Mucosa of rectum (tissue), 2 donors: ENCODE data around the gene UPP2.

Source experiments
- H3K27ac ChIP-seq, 2 donors: one replicate each; pipeline ENCODE4 v1.7.0; 2013; ENCODE audit warnings: inconsistent platforms in 2 of 2, low read depth in 2 of 2, low read length in 2 of 2
- H3K27me3 ChIP-seq, 2 donors: one replicate each; pipeline ENCODE4 v1.7.0; 2013; ENCODE audit warnings: low read length in 2 of 2; ENCODE audit not compliant: control insufficient read depth in 2 of 2, insufficient read depth in 2 of 2
- H3K36me3 ChIP-seq, 2 donors: one replicate each; pipeline ENCODE4 v1.7.0; 2013; ENCODE audit warnings: low read length in 2 of 2; ENCODE audit not compliant: control insufficient read depth in 2 of 2, insufficient read depth in 2 of 2
- H3K4me1 ChIP-seq, 2 donors: one replicate each; pipeline ENCODE4 v1.7.0; 2013; ENCODE audit warnings: low read length in 2 of 2, mild to moderate bottlenecking in 1 of 2; ENCODE audit not compliant: control insufficient read depth in 2 of 2, insufficient read depth in 2 of 2
- H3K4me3 ChIP-seq, 2 donors: one replicate each; pipeline ENCODE4 v1.7.0; 2013; ENCODE audit warnings: low read length in 2 of 2
- H3K9ac ChIP-seq, 2 donors: one replicate each; pipeline ENCODE4 v1.7.0; 2013; ENCODE audit warnings: low read length in 2 of 2, low read depth in 1 of 2, mild to moderate bottlenecking in 1 of 2
- H3K9me3 ChIP-seq, 2 donors: one replicate each; pipeline ENCODE4 v1.7.0; 2013; ENCODE audit warnings: low read length in 2 of 2; ENCODE audit not compliant: control insufficient read depth in 2 of 2
- donor health status: healthy.
- donor health status: Normal muscosa, but diverticular disease.

The UPP2 gene

GRCh38 chr2:158124896-158125295, 23.2 kb downstream of the UPP2 start:
- no peaks in the 10 kb centered on the region for H3K36me3 ChIP-seq
- H3K27me3 ChIP-seq: no peaks in the 10 kb centered on the region
- H3K9ac ChIP-seq: no peak overlapping the region
- no peaks in the 10 kb centered on the region for H3K9me3 ChIP-seq
- peaks cover 15 to 43% of the 10 kb centered on the region in 2 donors for H3K4me1 ChIP-seq
- no peak overlapping the region for H3K27ac ChIP-seq
- no peak overlapping the region for H3K4me3 ChIP-seq

GRCh38 chr2:158125756-158126498, 24.3 kb downstream of the UPP2 start:
- no peak overlapping the region for H3K27ac ChIP-seq
- H3K36me3 ChIP-seq: no peaks in the 10 kb centered on the region
- H3K9me3 ChIP-seq: no peaks in the 10 kb centered on the region
- no peak overlapping the region for H3K9ac ChIP-seq
- H3K27me3 ChIP-seq: no peaks in the 10 kb centered on the region
- no peak overlapping the region for H3K4me3 ChIP-seq
- H3K4me1 ChIP-seq: peaks cover 19 to 50% of the 10 kb centered on the region in 2 donors

GRCh38 chr2:158127380-158127804, 25.7 kb downstream of the UPP2 start:
- Histone ChIP-seq H3K9me3 (no peaks in the 10 kb centered on the region), H3K27ac (peak overlapping the region in 1 of 2 donors; percentile 57), H3K36me3 (no peaks in the 10 kb centered on the region), H3K27me3 (no peaks in the 10 kb centered on the region), H3K9ac (no peak overlapping the region), H3K4me3 (no peak overlapping the region), H3K4me1 (peaks cover 25 to 63% of the 10 kb centered on the region in 2 donors)

GRCh38 chr2:158128168-158128973, 26.7 kb downstream of the UPP2 start:
- no peaks in the 10 kb centered on the region for H3K36me3 ChIP-seq
- H3K27ac ChIP-seq: peak overlapping the region; percentile 53 to 57
- H3K9ac ChIP-seq: no peak overlapping the region
- H3K4me3 ChIP-seq: no peak overlapping the region
- H3K27me3 ChIP-seq: no peaks in the 10 kb centered on the region
- H3K4me1 ChIP-seq: peaks cover 25 to 67% of the 10 kb centered on the region in 2 donors
- H3K9me3 ChIP-seq: no peaks in the 10 kb centered on the region

- Histone ChIP-seq H3K36me3 (no peaks in the 10 kb centered on the region), H3K4me3 (no peak overlapping the region), H3K9ac (no peak overlapping the region), H3K4me1 (peaks cover 25 to 68% of the 10 kb centered on the region in 2 donors), H3K27me3 (no peaks in the 10 kb centered on the region), H3K27ac (peak overlapping the region; percentile 53 to 57), H3K9me3 (no peaks in the 10 kb centered on the region)
Measured at GRCh38 chr2:158129037-158129436, 27.4 kb downstream of the UPP2 start.

GRCh38 chr2:158130832-158131473, 29.3 kb downstream of the UPP2 start:
- Histone ChIP-seq H3K9me3 (no peaks in the 10 kb centered on the region), H3K36me3 (no peaks in the 10 kb centered on the region), H3K4me3 (peak overlapping the region; percentile 4 to 37), H3K4me1 (peaks cover 18 to 61% of the 10 kb centered on the region in 2 donors), H3K9ac (peak overlapping the region in 1 of 2 donors; percentile 1), H3K27me3 (no peaks in the 10 kb centered on the region), H3K27ac (peak overlapping the region; percentile 81 to 83)

- H3K9ac ChIP-seq: peak overlapping the region in 1 of 2 donors; percentile 34
- peak overlapping the region; percentile 81 to 83 for H3K27ac ChIP-seq
Measured at GRCh38 chr2:158131483-158131912, 29.8 kb downstream of the UPP2 start.

GRCh38 chr2:158131919-158132566, 30.4 kb downstream of the UPP2 start:
- H3K36me3 ChIP-seq: no peaks in the 10 kb centered on the region
- peak overlapping the region; percentile 6 to 37 for H3K4me3 ChIP-seq
- peak overlapping the region; percentile 81 to 83 for H3K27ac ChIP-seq
- H3K9ac ChIP-seq: peak overlapping the region in 1 of 2 donors; percentile 34
- no peaks in the 10 kb centered on the region for H3K9me3 ChIP-seq
- H3K4me1 ChIP-seq: peaks cover 13 to 51% of the 10 kb centered on the region in 2 donors
- no peaks in the 10 kb centered on the region for H3K27me3 ChIP-seq

More at GRCh38 chr2:158131483-158131912, 29.8 kb downstream of the UPP2 start:
- Histone ChIP-seq H3K27me3 (no peaks in the 10 kb centered on the region), H3K4me1 (peaks cover 13 to 56% of the 10 kb centered on the region in 2 donors), H3K4me3 (peak overlapping the region; percentile 6 to 37), H3K9me3 (no peaks in the 10 kb centered on the region), H3K36me3 (no peaks in the 10 kb centered on the region)

- no peak overlapping the region for H3K9ac ChIP-seq
- no peak overlapping the region for H3K27ac ChIP-seq
- H3K9me3 ChIP-seq: no peaks in the 10 kb centered on the region
- H3K4me1 ChIP-seq: peaks cover 10 to 34% of the 10 kb centered on the region in 2 donors
- H3K27me3 ChIP-seq: no peaks in the 10 kb centered on the region
- H3K4me3 ChIP-seq: no peak overlapping the region
- H3K36me3 ChIP-seq: no peaks in the 10 kb centered on the region
Measured at GRCh38 chr2:158134055-158134454, 32.4 kb downstream of the UPP2 start.
